GM19372 (cell line): ENCODE data around the gene CNMD.

Source experiments
- ATAC-seq: cut with Tn5 transposase; IDR thresholded peaks from one replicate; pipeline ENCODE4 v1.9.1; 2021; ENCODE audit warnings: mild to moderate bottlenecking, low read depth, moderate library complexity; ENCODE audit not compliant: unreplicated experiment

The CNMD gene

DNA sequence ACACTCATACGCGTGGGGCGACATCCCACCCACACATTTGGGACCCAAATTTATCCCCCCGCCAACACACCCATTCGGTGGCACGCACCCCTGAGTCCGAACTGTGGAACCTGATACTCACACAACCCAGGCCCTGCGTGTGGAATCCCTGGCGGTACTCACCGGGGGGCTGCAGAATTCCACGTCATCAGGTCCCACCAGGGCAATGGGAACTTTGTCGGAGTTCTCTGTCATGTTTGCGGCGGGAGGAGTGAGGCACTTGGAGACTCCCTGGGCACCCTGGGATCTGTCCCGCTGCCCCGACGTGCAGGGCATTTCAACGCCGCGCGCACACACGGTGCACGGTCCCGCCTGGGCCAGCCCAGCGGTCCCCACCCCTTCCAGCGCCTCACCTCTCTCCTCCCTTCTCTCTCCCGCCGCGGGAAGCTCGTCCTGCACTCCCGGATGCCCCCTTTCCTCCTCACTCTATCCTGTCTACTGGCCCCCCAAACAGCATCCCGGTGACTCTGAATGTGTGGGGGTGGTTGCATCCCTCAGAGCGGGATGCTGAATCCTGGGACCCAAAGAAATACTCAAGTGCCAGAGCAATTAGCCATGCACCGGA lies at the start of gene CNMD:
Gene CNMD (minus strand): TSS at position 353 of the 604 bp plus-strand sequence. CDS start 119 bp downstream, at position 234.
- ATAC-seq, result no peak

GRCh38 chr13:52788011-52788410 lies 48.4 kb upstream of the CNMD start:
- no peak for ATAC-seq

DNA sequence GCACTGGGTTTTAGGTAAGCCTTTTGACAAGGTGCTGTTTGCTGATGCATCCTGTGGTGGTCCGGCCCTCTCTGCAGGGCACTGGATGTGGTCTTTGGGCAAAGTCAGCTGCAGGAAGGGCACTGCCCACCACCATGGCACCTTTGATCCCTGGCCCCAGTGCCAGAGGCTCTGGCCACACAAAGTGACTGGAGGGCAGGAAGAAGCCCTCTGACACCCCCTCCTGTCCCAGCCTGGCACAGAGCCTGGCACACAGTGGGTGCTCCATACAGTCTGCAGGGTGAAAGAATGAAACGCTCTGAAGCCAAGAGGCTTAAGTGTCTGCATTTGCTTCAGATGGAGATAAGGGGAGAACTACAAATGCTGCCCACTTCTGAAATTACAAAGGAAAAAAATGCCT lies 47.6 kb upstream of the CNMD start:
- no peak for ATAC-seq

DNA sequence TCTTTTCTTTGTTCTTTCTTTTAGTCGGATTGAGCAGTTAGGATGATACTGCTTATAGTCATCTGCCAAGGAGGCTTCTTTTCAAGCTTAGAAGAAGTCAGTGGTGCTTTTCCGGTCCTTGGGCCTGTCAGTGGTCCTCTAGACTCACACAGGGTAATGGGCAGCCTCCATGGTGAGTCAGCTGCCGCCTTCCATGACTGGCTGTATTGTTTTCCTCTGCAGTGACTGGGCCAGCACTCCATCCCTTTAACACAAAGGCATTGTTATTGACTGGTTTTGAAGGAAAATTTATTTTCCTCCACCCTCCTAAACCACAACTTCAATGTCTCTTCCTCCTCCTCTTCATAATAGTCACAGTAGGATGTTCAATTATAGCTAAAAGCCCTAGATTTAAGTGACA lies 47.1 kb upstream of the CNMD start:
- no peak for ATAC-seq

- no peak for ATAC-seq
Measured at GRCh38 chr13:52785739-52786138, 46.1 kb upstream of the CNMD start.

DNA sequence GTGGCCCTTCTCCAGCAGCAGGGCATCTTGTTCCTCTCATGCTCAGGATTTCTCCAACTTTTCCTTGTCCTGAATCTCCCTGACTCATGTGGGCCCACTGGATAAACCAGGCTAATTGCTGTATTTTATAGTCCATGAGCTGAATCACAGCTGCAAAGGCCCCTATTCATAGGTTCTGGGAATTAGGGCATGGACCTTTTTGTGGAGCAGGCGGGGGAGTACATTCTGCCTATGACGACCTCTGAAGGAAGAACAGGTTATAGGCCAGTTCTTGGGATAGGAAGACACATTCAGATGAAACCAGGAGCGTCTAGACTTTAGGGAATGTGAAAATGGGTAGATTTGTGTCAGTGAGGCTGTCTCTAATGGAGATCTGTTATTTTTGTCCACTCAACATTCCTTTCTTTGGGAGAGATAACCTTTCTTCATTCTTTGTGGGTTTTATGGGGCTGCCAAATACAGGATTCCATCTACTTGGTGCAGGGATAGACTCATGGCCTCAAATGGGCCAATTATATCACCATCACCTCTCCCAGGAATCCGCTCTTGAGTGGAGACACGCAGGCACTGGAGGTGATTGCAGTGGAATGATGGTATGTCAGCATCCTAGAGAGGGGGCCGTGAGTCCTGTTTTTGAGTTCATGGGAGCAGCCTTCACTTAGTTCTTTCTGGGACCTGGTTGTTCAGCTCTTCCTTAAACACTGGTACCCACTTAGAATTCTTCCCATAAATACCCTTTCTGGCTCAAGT lies 45.1 kb upstream of the CNMD start:
- ATAC-seq, result no peak

GRCh38 chr13:52783943-52784342 lies 44.3 kb upstream of the CNMD start:
- ATAC-seq, result no peak

GRCh38 chr13:52782471-52783448 lies 43.1 kb upstream of the CNMD start:
- ATAC-seq, result no peak

DNA sequence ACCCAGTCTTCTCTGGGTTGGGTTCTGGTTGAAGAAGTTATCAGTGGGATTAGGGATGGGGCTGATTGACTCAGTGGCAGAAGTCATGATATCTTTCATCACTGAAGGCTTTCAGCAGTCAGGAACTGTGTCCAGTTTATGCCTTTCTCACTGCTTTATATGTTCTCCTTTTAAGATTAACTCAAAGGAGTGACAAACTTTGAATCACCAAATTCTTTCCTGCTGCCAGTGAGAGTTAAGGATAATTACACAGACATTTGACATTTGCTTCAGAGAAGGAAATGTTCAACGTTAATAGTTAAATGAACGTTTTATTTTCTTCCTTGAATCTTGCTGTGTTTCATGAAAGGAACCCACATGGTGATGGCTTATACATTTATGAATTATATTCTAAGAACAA lies 41.0 kb upstream of the CNMD start:
- no peak for ATAC-seq

GRCh38 chr13:52780092-52780491 lies 40.5 kb upstream of the CNMD start:
- ATAC-seq, result no peak

DNA sequence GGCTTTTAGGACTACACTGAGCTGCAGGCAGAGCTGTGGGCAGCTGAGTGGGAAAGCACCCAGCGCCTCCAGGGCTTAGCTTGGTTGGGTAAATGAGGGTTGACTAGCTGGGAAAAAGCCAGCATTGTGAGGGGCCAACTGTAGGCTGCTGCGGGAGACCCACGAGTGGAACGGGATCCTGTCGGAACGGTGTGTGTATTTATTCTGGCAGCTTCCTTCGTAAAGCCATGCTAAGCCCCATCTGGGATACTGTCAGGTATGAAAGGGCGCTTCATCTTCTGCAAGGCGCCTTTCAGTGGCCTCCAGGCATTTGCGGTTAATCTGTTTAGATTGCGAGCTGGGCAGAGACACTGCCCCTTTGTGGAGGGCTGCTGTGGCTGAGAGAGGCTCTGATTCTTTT lies 39.5 kb upstream of the CNMD start:
- ATAC-seq, result no peak

DNA sequence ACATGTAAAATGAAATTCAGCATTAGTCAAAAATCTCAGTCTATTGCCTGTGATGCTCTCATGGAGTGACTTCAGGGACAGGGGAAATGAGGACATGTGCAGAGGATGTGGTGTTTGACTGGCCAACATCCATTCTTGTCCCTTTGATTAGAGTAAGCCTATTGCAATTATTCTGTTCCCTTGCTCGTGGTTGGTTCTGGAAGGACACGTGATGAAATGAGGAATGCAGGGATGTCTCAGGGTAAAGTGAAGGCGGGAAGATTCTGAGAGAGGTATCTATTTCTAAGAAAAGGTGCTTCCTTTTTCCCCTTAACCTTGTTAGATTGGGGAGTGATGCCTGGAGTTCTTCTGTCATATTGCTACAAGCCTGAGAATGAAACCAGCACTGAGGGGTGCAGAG lies 37.1 kb upstream of the CNMD start:
- ATAC-seq, result no peak

DNA sequence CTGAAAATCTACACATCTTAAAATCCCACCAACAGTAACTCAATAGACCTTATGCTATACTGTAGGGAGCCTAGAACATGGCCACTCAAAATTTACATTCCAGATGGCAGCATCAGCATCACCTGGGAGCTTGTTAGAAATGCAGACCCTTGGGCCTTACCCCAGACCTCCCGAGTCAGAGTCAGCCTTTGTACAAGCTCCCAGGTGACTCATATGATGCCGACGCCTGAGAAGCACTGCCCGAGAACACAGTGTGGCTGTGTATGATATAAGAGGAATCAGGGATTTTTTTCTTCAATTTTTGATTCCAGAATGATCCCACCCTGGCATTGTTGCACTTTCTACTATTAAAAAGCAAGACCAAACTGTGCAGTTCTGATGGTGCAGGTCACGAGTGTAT lies 35.9 kb upstream of the CNMD start:
- ATAC-seq, result no peak

DNA sequence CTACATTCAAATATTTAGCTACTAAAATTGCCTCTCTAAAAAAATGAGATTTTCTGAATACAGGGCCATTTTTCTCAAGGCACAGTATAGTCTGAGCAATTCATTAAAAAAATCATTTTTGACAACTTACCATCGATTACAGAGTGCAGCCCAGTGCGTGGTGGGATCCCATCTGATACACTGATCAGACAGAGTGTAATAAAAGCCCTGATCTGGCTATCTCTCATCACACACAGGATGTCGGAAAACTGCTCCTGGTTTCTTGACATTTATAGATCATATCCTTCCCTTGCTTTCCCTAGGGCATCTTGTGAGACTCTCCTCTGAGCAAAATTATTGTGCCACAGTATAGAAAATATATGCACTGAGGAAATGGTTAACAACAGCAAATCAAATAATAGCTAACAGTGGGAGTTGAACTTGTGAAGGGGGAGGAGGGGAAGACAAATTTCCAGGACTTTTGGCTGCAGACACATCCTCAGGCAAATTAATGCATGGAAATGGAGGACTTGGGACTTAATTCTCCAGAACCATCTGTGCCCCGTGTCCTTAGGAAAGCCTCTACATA lies 28.4 kb upstream of the CNMD start:
- ATAC-seq, result no peak

- no peak for ATAC-seq
Measured at GRCh38 chr13:52765611-52766390, 26.2 kb upstream of the CNMD start.

DNA sequence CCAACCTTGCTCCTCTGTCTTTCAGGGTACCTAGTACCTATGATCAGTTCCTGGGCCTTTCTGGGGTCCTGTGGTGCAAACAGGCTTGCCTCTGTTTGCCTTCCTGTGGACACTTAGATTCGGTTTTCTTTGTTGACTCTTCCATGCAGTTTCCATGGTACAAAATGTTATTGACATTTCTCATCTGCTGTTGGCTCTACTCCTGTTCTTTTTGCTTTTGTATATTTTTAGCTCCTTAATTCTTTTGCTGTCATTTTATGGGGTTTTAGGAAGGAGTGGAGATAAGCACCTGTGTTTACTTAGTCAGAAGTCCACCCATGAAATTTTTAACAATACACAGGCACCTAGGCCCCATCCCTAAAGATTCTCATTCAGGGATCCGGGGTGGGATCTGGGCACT lies 20.5 kb upstream of the CNMD start:
- ATAC-seq, result no peak

- ATAC-seq, result no peak
Measured at GRCh38 chr13:52758114-52758513, 18.5 kb upstream of the CNMD start.

GRCh38 chr13:52751196-52751595 lies 11.6 kb upstream of the CNMD start:
- ATAC-seq, result no peak

DNA sequence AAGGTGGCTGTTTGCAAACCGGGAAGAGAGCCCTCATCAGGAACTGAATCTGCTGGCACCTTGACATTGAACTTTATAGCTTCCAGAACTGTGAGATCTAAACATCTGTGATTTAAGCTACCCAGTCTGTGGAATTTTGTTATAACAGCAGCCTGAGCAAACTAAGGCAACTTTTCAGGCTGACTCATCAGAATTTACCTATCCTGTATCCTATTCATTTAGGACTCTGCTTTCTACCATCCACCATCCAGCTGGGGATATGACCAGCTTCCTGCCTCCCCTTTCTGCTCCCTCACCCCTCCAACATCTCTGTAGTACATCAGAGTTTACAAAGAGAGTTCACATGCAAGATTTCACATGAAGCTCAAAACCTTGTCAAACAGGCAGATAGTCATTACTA lies 11.1 kb upstream of the CNMD start:
- ATAC-seq, result no peak

- ATAC-seq, result no peak
Measured at GRCh38 chr13:52749419-52749818, 9.8 kb upstream of the CNMD start.
